ENCODE measurements around the gene SPDEF. TPM values are rescaled to one million over a fixed set of nuclear protein-coding genes. Genes with fewer than 3 reads are reported as not detected.

SPDEF gene
- polyA plus RNA-seq, 6 donors from 2014 or later: not detected

- H3K4me3 Mint-ChIP-seq: no peak overlapping the region
- peaks cover 0 to 7% (median 0%) of the 10 kb centered on the region in 7 donors for H3K9me3 Mint-ChIP-seq
- H3K4me1 Mint-ChIP-seq: peaks cover 4 to 12% (median 6%) of the 10 kb centered on the region in 3 donors
- ATAC-seq (ENCODE audit: low read depth in 2 of 2): no peak
- DNase-seq: no peak
- H3K27ac Mint-ChIP-seq: peak overlapping the region in 1 of 6 donors; percentile 47
- no peaks in the 10 kb centered on the region for H3K36me3 Mint-ChIP-seq
- H3K27me3 Mint-ChIP-seq: peaks cover 0 to 11% (median 8%) of the 10 kb centered on the region in 3 donors
These were observed 801 bp downstream of the SPDEF start for GRCh38 chr6:34555328-34555727.

GRCh38 chr6:34555007-34555322 is 1.2 kb downstream of the SPDEF start:
- no peak overlapping the region for H3K4me3 Mint-ChIP-seq
- ATAC-seq (ENCODE audit: low read depth in 2 of 2): no peak

GRCh38 chr6:34554291-34555006 is 1.7 kb downstream of the SPDEF start:
- Mint-ChIP-seq H3K36me3 (no peaks in the 10 kb centered on the region), H3K4me1 (peaks cover 4 to 12% (median 6%) of the 10 kb centered on the region in 3 donors), H3K9me3 (peaks cover 0 to 7% (median 0%) of the 10 kb centered on the region in 7 donors), H3K27me3 (peaks cover 0 to 16% (median 8%) of the 10 kb centered on the region in 3 donors), H3K4me3 (peak overlapping the region in 1 of 8 donors; percentile 33), H3K27ac (peak overlapping the region in 1 of 6 donors; percentile 83)
- no peak for DNase-seq
- no peak for ATAC-seq (ENCODE audit: low read depth in 2 of 2)

More at GRCh38 chr6:34555007-34555322, 1.2 kb downstream of the SPDEF start:
- no peaks in the 10 kb centered on the region for H3K36me3 Mint-ChIP-seq
- peak overlapping the region in 1 of 6 donors; percentile 47 for H3K27ac Mint-ChIP-seq
- DNase-seq: no peak
- H3K27me3 Mint-ChIP-seq: peaks cover 0 to 14% (median 8%) of the 10 kb centered on the region in 3 donors
- peaks cover 4 to 12% (median 6%) of the 10 kb centered on the region in 3 donors for H3K4me1 Mint-ChIP-seq
- peaks cover 0 to 7% (median 0%) of the 10 kb centered on the region in 7 donors for H3K9me3 Mint-ChIP-seq

GRCh38 chr6:34553750-34554149 is 2.4 kb downstream of the SPDEF start:
- ATAC-seq (ENCODE audit: low read depth in 2 of 2) (no peak), DNase-seq (no peak)
- peaks cover 0 to 7% (median 0%) of the 10 kb centered on the region in 7 donors for H3K9me3 Mint-ChIP-seq
- peaks cover 0 to 16% (median 8%) of the 10 kb centered on the region in 3 donors for H3K27me3 Mint-ChIP-seq
- peak overlapping the region in 2 of 6 donors; percentile 14 to 83 for H3K27ac Mint-ChIP-seq
- H3K4me1 Mint-ChIP-seq: peaks cover 4 to 12% (median 6%) of the 10 kb centered on the region in 3 donors
- no peak overlapping the region for H3K4me3 Mint-ChIP-seq
- H3K36me3 Mint-ChIP-seq: no peaks in the 10 kb centered on the region

GRCh38 chr6:34553146-34553545 is 3.0 kb downstream of the SPDEF start:
- no peak overlapping the region for H3K4me3 Mint-ChIP-seq
- peaks cover 0 to 22% (median 8%) of the 10 kb centered on the region in 3 donors for H3K27me3 Mint-ChIP-seq
- H3K36me3 Mint-ChIP-seq: no peaks in the 10 kb centered on the region
- no peak overlapping the region for H3K27ac Mint-ChIP-seq
- peaks cover 0 to 3% (median 0%) of the 10 kb centered on the region in 7 donors for H3K9me3 Mint-ChIP-seq
- DNase-seq: no peak
- peaks cover 4 to 12% (median 6%) of the 10 kb centered on the region in 3 donors for H3K4me1 Mint-ChIP-seq
- no peak for ATAC-seq (ENCODE audit: low read depth in 2 of 2)

GRCh38 chr6:34552620-34553019 is 3.5 kb downstream of the SPDEF start:
- no peaks in the 10 kb centered on the region for H3K36me3 Mint-ChIP-seq

GRCh38 chr6:34551720-34552119 is 4.4 kb downstream of the SPDEF start:
- Mint-ChIP-seq H3K27ac (peak overlapping the region in 1 of 6 donors; percentile 36), H3K4me1 (peaks cover 4 to 12% (median 6%) of the 10 kb centered on the region in 3 donors), H3K27me3 (peaks cover 0 to 24% (median 8%) of the 10 kb centered on the region in 3 donors), H3K4me3 (no peak overlapping the region), H3K36me3 (no peaks in the 10 kb centered on the region), H3K9me3 (no peaks in the 10 kb centered on the region)
- no peak for DNase-seq
- no peak for ATAC-seq (ENCODE audit: low read depth in 2 of 2)

More at GRCh38 chr6:34552620-34553019, 3.5 kb downstream of the SPDEF start:
- peaks cover 0 to 24% (median 8%) of the 10 kb centered on the region in 3 donors for H3K27me3 Mint-ChIP-seq
- no peak overlapping the region for H3K4me3 Mint-ChIP-seq
- peaks cover 4 to 12% (median 6%) of the 10 kb centered on the region in 3 donors for H3K4me1 Mint-ChIP-seq
- DNase-seq (no peak), ATAC-seq (ENCODE audit: low read depth in 2 of 2) (no peak)
- no peak overlapping the region for H3K27ac Mint-ChIP-seq
- H3K9me3 Mint-ChIP-seq: peaks cover 0 to 1% (median 0%) of the 10 kb centered on the region in 7 donors

- Mint-ChIP-seq H3K27me3 (peaks cover 0 to 24% (median 8%) of the 10 kb centered on the region in 3 donors), H3K36me3 (no peaks in the 10 kb centered on the region), H3K9me3 (no peaks in the 10 kb centered on the region), H3K27ac (no peak overlapping the region), H3K4me3 (no peak overlapping the region), H3K4me1 (peaks cover 3 to 12% (median 4%) of the 10 kb centered on the region in 3 donors)
- ATAC-seq (ENCODE audit: low read depth in 2 of 2) (no peak), DNase-seq (no peak)
These were observed 6.3 kb downstream of the SPDEF start for GRCh38 chr6:34549804-34550202.

GRCh38 chr6:34549026-34549803 is 6.9 kb downstream of the SPDEF start:
- H3K4me3 Mint-ChIP-seq: no peak overlapping the region
- DNase-seq (no peak), ATAC-seq (ENCODE audit: low read depth in 2 of 2) (no peak)
- H3K36me3 Mint-ChIP-seq: no peaks in the 10 kb centered on the region
- no peaks in the 10 kb centered on the region for H3K9me3 Mint-ChIP-seq
- peaks cover 0 to 24% (median 8%) of the 10 kb centered on the region in 3 donors for H3K27me3 Mint-ChIP-seq
- peaks cover 3 to 11% (median 4%) of the 10 kb centered on the region in 3 donors for H3K4me1 Mint-ChIP-seq
- peak overlapping the region in 1 of 6 donors; percentile 30 for H3K27ac Mint-ChIP-seq

GRCh38 chr6:34547701-34548644 is 8.2 kb downstream of the SPDEF start:
- DNase-seq (no peak), ATAC-seq (ENCODE audit: low read depth in 2 of 2) (no peak)

GRCh38 chr6:34546551-34547321 is 9.4 kb downstream of the SPDEF start:
- Mint-ChIP-seq H3K27ac (no peak overlapping the region), H3K27me3 (peaks cover 0 to 17% (median 0%) of the 10 kb centered on the region in 3 donors), H3K9me3 (no peaks in the 10 kb centered on the region)

More at GRCh38 chr6:34547701-34548644, 8.2 kb downstream of the SPDEF start:
- Mint-ChIP-seq H3K27me3 (peaks cover 0 to 24% (median 8%) of the 10 kb centered on the region in 3 donors), H3K27ac (peak overlapping the region in 1 of 6 donors; percentile 73), H3K4me3 (no peak overlapping the region), H3K9me3 (no peaks in the 10 kb centered on the region), H3K36me3 (no peaks in the 10 kb centered on the region), H3K4me1 (no peaks in the 10 kb centered on the region)

GRCh38 chr6:34544776-34545471 is 11.2 kb downstream of the SPDEF start:
- no peak for DNase-seq
- H3K9me3 Mint-ChIP-seq: no peaks in the 10 kb centered on the region
- peaks cover 0 to 9% (median 0%) of the 10 kb centered on the region in 3 donors for H3K27me3 Mint-ChIP-seq
- no peaks in the 10 kb centered on the region for H3K36me3 Mint-ChIP-seq
- H3K4me3 Mint-ChIP-seq: no peak overlapping the region
- H3K27ac Mint-ChIP-seq: no peak overlapping the region
- H3K4me1 Mint-ChIP-seq: no peaks in the 10 kb centered on the region
- ATAC-seq (ENCODE audit: low read depth in 2 of 2): no peak

More at GRCh38 chr6:34546551-34547321, 9.4 kb downstream of the SPDEF start:
- Mint-ChIP-seq H3K4me1 (no peaks in the 10 kb centered on the region), H3K4me3 (peak overlapping the region in 1 of 8 donors; percentile 66), H3K36me3 (no peaks in the 10 kb centered on the region)
- ATAC-seq (ENCODE audit: low read depth in 2 of 2) (no peak), DNase-seq (no peak)
